SKM-1 treated with dmso at 0.1 percent for 144 hours (cell line): ENCODE results near the gene MICAL1.

Experiments
- DNase-seq: peaks from one replicate; lab custom pipeline; 2025; ENCODE audit not compliant: unreplicated experiment; lab: John Stamatoyannopoulos, UW

Gene MICAL1

DNA sequence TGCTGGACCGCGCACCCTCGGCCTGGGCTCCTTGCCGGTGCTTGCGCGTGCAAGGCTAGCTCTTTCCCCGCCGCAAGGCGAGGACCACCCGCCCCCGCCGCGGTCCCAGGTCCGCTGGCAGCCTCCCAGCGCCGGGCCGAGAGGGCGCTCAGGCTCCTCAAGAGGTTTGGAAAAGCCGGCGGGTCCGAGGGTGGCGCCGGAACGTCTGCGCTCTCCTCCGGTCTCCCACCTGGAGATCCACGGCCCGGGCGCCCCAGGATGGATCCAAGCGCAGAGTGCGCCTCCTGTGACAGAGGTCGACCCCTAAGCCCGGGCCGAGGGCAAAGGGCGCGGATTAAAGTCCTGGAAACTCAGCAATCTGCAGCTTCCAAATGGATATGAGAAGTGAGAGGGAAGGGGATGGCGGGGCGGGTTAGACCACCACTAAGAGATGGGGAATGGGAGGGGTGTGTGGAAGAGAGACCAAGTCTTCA is 575 bp upstream of the MICAL1 start:
- no peak for DNase-seq

- peak; percentile 61 for DNase-seq
Measured at GRCh38 chr6:109454496-109455436, 806 bp downstream of the MICAL1 start.

DNA sequence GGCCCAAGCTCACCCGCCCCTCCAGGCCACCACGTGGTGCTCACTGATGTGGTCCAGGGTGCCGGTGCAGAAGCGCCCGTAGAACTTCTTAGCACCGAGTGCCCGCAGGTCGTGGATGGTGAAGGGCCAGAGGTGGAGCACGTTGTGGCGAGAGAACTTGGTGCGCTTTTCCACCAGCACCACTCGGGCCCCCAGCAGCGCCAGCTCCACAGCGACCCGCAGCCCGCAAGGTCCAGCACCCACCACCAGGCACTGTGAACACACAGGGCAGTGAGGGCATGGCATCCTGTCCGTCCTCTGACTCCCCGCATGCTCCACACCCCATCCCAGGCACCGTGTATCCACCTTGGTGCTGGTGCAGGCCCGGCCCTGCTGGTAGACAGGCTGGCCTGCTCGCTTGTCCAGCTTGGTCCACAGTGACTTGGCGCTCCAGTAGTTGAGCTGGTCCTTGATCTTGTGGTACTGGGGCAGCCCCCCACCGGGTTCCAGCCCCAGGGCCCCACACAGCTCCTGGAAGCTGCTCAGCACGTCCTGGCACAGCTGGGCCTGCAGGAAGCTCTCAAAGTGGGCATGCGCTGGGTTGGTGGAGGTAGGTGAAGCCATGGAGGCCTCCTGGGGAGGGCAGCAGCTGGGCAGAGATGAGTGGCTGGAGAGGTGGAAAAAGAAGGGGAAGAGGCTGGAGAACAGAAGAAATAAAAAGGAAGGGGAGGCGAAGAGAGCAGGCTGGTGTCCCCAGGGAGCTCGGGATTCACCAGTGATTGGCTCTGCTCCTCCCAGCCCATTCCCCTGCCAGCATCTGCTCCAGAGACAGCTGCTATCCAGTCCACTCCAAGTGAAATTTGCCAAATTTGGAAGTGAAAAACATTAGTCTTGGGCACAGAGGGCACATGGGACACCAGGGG is 1.7 kb downstream of the MICAL1 start:
- no peak for DNase-seq

GRCh38 chr6:109453156-109453555 is 2.4 kb downstream of the MICAL1 start:
- no peak for DNase-seq

GRCh38 chr6:109452181-109452580 is 3.4 kb downstream of the MICAL1 start:
- no peak for DNase-seq

GRCh38 chr6:109451376-109451775 is 4.2 kb downstream of the MICAL1 start:
- DNase-seq: no peak

DNA sequence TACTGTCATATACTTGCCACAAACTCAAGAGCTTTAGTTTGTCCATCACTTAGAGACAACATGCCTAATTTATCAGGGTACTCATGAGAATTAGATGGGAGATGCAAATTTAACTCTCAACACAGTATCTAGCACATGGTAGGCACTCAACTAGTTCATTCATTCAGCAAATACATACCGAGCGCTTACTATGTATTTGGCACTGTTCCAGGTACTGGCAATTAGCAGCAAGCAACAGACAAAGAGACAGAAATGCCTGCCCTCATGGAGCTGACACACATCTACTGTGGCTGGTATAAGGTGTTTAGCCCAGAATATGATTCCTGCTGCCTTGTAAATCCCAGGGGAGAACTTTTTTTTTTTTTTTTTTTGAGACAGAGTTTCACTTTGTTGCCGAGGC is 4.8 kb downstream of the MICAL1 start:
- DNase-seq: no peak

GRCh38 chr6:109449795-109450673 is 5.5 kb downstream of the MICAL1 start:
- DNase-seq: no peak

DNA sequence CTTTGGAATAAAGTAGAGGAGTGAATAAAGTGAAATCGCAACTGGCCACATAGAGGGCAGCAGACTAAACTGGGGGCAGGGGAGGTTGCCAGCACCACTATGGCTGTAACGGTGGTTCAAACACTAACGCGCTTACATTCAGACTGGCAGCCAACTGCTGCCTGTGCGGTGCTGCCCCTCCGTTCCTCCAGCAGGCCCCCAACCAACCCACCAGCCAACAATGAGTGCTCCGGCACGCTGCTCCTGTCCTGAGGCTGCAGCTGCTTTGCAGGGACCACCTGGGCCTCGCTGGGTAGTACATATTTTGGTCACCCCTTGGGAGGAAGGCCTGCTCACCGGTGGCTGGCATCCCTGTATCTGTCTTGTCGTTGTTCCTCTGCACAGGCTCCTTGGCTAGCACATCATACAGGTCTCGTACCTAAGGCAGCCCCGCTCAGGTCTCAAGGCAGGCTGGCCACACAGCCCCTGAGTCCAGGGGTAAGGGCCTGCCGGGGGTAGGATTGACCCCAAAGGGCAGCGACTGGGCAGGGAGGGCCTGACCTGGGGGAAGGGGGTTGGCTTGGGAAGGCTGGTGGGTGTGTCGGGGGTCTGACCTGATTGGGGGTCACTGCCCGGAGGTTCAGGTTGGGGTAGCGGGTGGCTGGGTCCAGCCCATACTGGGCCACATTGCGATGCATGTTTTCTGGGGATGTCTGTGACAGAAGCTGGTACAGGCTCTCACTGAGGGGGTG is 6.3 kb downstream of the MICAL1 start:
- no peak for DNase-seq

DNA sequence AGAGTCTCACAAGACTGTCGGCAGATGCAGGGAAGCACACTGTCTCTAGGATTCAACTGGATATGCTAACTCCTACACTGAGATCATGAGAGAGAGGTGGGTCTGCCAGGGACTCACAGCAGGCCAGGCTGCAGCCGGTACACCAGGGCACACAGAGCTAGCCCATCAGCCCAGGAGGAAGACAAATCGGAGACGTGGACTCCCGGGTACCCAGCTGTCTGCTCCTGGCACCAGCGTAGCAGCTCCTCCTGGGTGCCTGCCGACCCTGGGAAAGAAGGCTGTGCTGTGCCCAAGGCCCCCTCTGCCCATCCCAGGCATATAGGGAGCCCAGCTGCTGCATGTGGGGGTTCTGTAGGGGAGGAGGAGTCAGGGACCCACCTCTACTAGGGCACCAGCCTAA is 7.0 kb downstream of the MICAL1 start:
- no peak for DNase-seq

DNA sequence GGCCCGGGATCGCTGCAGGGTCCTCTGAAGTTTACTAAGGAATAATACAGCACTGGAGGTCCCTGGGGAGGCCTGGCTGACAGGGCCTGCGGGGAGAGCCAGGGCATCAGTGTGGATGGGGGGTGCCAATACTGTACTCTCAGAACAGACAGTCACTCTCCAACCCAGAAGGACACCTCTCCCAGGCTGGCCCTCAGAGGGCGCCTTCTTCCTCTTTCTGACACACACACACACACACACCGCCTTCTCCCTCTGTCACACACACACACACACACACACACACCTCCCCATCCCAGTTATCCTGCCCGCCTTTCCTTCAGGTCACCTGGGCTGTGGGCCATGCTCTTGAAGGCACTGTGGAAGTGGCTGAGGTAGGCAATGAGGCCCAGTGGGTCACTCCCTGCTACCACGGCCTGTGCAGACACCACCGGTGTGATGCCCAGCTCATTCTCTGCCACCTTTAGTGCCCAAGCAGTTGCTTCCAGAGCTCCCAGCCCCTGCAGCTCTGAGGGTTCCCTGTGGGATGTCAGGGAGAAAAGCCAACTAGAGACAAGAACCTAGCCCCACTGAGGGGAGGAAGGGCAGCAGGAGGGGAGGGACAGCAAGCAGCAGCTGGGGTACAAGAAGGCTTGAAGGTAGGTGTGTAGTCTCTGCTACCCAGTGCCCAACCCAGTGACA is 7.6 kb downstream of the MICAL1 start:
- no peak for DNase-seq

DNA sequence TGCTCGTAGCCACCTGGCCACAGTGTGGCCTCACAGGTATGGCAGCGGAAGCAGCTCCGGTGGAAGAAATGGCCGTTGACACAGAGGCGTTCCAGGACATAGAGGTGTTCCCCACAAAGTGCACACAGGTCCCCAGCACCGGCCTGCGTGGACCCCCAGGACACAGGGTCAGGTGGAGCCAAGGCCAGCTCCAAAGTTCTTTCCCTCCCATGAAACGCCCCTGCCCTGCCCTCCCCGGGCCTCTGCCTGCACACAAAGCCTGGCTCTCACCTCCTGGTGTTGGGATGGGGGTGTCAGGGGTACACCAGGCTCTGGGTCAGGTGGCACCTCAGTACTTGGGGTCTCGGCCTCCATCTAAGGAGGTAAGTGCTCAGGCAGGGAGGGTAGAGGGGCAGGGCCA is 8.5 kb downstream of the MICAL1 start:
- no peak for DNase-seq

GRCh38 chr6:109446541-109446940 is 9.0 kb downstream of the MICAL1 start:
- no peak for DNase-seq

DNA sequence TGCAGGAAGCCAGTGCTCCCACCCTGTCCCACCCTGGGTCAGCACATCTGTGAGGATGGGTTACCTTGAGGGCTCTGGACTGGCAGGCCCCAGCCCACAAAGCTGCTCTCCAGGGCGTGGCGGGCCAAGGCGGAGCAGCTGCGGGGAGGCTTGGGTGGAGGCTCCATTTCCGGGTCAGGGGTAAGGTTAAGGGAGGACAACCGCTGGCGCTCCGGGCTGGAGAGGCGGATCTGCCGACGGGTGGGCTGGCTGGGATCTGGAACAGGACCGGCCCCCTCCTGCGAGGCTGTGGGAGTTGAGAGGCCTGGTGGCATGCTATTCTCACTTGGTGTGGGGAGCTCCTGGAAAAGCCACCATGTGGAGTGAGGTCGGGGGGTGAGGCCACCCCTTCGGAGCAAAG is 9.5 kb downstream of the MICAL1 start:
- no peak for DNase-seq

DNA sequence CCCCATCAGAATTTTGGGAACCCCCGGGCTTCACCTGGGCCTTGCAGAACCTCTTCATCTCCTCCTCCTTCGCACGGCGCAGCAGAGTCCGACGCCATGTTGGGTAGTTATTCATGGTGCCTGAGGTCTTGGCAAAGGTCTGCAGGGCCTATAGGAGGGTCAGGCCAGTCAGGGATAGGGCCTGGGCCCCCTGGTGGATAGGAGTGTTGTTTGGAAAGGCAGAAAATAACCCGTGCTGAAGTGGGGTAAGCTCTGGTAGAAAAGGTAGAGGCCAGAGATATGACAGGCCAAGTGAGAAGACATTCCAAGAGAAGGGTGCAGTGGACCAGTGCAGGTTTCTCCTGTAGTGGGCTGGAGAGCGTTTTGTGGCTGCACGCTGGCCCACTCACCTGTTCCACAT is 10.2 kb downstream of the MICAL1 start:
- DNase-seq: no peak

DNA sequence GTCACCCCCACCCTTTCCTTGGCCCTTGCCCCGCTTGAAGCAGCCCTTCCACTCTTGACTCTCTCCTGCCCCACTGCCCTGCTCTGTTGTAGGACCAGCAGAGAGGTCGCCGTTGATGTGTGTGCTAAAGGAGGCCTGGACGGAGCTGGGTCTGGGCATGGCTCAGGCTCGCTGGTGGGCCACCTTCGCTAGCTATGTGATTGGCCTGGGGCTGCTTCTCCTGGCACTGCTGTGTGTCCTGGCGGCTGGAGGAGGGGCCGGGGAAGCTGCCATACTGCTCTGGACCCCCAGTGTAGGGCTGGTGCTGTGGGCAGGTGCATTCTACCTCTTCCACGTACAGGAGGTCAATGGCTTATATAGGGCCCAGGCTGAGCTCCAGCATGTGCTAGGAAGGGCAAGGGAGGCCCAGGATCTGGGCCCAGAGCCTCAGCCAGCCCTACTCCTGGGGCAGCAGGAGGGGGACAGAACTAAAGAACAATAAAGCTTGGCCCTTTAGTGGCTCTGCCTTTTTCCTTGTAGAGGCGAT is 12.1 kb downstream of the MICAL1 start:
- no peak for DNase-seq

DNA sequence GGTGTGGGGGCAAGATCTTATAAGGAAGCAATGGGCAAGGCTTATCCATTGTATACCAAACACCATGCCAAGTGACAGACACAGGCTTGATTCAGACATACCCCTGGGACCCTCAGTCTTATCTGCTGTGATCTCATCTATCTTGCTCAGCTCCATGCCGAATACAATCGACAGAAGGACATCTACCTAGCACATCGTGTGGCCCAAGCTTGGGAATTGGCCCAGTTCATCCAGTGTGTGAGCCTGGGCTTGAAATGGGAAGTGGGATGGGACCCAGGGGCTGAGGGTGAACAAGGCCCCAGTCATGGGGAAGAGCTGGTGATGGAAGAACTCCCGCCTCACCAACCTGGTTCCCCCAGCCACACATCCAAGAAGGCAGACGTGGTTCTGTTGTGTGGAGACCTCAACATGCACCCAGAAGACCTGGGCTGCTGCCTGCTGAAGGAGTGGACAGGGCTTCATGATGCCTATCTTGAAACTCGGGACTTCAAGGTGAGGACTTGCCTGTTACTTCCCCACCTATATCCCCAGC is 13.1 kb downstream of the MICAL1 start:
- DNase-seq: no peak

DNA sequence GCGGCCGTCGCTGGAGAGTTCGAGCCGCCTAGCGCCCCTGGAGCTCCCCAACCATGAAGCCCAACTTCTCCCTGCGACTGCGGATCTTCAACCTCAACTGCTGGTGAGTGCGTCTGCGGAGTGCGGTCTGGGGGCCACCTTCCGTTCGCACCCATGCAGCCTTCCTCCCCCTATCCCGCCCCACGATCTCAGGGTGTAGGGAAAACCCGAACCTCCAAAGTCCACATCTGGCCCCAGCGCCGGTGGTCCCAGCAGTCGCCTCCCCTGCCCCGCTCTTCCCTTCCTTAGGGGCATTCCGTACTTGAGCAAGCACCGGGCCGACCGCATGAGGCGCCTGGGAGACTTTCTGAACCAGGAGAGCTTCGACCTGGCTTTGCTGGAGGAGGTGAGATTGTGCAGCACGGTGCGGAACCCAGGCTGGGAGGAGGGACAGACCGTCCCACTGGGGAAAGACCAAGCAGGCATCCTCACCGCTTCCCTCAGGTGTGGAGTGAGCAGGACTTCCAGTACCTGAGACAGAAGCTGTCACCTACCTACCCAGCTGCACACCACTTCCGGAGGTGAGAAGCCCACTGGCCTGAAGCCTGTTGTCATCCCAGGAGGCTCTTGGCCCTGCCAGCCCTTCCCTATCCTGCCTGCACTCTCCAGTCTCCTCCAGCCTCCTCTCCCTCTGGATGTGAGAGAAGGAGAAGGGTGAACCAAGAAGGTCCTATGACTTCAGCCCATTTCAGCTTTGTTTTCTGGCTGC is 14.3 kb downstream of the MICAL1 start:
- peak; percentile 57 for DNase-seq
